LNCAP (cell line): Measurements from ENCODE around the gene SYPL1.
A peak's percentile ranks its signal among the peaks of the same experiment; 100 is the strongest.

ENCODE experiments used
- TF ChIP-seq, protein P1 (sequence below): fragments of 450-650 bp; IDR thresholded peaks from 2 replicates; pipeline ENCODE4 v1.5.1; 2017; ENCODE audit warnings: mild to moderate bottlenecking

SYPL1 gene

DNA sequence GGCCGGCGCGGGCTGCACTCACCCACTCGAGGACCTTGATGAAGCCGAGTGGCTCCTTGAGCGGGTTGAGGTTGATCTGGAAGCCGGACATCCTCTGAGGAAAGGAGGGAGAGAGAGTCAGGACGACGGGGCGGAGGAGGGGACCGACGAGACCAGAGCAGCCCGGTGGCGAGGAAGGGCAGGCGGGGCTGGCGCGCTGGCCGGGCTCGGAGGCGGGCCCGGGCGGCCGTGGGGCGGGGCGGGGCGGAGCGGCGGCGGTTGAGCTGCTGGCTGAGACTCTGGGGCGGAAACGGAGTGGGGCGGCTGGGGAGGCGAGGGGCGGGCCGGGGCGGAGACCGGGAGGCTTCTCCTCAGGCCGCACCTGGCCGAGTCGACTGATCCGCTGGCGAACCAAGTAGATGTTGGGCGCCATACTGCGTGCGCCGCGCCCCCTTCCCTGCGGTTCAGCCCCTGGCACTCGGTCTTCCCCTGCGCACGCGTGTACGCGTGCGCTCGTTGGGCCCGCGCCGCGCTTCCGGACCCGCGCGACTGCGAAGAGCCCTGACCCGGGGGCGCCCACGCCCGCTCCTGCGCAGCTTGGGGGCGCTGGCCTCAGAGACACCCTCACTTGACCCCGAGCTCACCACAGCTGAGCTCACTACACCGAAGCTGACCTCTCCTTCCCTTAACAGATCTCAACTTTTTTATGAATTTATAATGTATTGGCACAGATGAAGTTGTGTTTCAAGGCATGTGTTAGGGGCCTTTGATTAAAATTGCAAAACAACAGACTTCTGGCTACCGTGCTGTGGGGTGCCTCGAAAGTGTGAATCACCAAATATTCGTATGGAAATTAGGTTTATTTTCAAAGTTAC, at the start of gene SYPL1:
TSS of gene SYPL1 (minus strand) at position 195 of the 854 bp plus-strand sequence. CDS start at position 91, 104 bp downstream.
- TF ChIP-seq, protein P1, sequence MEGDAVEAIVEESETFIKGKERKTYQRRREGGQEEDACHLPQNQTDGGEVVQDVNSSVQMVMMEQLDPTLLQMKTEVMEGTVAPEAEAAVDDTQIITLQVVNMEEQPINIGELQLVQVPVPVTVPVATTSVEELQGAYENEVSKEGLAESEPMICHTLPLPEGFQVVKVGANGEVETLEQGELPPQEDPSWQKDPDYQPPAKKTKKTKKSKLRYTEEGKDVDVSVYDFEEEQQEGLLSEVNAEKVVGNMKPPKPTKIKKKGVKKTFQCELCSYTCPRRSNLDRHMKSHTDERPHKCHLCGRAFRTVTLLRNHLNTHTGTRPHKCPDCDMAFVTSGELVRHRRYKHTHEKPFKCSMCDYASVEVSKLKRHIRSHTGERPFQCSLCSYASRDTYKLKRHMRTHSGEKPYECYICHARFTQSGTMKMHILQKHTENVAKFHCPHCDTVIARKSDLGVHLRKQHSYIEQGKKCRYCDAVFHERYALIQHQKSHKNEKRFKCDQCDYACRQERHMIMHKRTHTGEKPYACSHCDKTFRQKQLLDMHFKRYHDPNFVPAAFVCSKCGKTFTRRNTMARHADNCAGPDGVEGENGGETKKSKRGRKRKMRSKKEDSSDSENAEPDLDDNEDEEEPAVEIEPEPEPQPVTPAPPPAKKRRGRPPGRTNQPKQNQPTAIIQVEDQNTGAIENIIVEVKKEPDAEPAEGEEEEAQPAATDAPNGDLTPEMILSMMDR: no peak; the same call in 1 of the 2 replicates

DNA sequence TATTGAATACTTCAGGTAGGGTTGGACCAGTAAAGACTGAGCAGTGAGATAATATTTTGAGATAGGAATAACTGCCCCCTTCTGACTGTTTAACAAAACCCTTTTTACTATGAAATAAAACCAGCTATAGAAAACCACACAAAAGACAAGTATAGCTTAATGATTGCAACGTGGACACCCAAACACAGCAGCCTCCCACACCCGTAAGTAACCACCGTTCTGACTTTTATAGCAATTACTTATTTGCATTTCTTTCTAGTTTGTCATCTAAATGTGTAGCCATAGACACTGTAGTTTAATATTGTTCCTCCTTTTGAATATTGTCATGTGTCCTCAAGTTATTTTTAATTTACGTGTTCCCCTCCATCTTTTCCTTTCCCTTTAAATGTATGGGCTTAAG, 42.9 kb upstream of the SYPL1 start:
- TF ChIP-seq, protein P1: no peak

DNA sequence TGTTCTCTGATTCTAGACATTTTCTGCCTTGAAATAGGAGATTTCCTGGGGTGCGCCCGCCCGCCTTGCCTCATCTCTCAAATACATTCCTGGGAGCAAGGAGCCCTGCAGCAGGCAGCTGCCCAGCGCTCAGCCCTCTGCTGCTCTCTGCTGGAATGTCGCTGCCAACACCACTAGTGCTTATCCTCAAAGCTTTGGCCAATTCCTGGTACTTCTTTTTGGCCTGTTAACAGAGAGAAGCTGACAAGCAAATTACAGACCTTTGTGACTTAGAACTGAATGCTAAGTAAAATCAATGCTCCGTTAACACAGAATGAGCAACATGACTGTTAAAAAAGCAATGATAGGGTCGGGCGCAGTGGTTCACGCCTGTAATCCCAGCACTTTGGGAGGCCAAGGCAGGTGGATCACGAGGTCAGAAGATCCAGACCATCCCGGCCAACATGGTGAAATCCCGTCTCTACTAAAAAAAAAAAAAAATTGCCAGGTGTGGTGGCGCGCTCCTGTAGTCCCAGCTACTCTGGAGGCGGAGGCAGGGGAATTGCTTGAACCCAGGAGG, 41.9 kb upstream of the SYPL1 start:
- TF ChIP-seq, protein P1: peak; percentile 93

DNA sequence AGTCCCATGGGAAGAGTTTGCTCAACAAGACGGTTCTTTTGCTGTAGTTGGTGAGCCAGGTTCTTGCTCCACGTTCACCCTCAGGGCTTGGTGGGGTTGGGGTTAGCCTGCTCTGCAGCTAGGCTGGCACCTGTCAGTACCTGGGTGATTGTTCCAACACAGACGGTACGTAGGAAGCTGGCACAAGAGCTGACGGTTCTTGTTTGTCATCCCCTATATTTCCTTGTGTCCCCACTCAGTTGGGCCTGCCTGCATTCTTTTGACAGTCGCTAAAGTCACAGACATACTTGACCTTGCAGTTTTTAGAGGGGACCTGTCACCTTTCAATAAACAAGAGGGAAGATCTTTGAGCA, 40.2 kb upstream of the SYPL1 start:
- TF ChIP-seq, protein P1: no peak

DNA sequence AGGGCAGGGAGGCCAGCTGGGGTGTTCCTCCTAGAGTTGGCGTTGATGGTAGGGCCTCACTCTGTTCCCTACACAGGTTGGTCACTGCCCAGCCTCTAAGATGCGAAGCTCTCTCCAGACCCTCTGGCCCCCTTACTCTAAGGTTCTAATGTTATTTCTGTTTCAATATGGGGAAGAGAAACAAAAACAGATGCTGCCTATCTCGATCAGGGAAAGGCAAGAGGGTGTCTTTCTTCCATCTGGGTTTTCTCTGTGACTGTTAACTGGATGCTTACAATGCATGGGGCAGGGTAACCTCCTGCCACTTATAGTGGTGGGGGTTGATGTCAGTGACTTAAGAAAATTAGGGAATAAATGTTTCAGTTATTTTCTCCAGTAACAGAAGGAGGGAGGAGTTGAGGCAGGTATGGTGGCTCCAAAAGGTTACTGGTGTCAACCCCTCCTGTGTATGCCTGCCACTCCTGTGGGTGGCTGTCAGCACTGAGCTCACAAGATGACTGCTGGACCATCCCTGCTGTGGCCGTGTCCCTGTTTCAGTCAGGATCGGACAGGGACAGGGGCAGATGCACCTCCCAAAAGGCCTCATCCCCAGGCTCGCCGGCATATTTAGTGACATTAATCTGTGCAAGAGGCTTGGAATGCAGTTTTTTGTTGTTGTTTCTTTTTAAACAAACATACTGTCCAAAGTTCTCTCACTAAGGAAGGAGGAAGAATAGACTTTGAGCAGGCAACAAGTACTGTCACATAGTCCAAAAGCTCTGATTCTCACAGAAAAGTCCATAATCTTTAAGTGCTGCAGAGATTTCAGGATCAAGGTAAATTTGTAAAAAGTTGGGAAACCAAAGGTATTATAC, 39.6 kb upstream of the SYPL1 start:
- TF ChIP-seq, protein P1: no peak

DNA sequence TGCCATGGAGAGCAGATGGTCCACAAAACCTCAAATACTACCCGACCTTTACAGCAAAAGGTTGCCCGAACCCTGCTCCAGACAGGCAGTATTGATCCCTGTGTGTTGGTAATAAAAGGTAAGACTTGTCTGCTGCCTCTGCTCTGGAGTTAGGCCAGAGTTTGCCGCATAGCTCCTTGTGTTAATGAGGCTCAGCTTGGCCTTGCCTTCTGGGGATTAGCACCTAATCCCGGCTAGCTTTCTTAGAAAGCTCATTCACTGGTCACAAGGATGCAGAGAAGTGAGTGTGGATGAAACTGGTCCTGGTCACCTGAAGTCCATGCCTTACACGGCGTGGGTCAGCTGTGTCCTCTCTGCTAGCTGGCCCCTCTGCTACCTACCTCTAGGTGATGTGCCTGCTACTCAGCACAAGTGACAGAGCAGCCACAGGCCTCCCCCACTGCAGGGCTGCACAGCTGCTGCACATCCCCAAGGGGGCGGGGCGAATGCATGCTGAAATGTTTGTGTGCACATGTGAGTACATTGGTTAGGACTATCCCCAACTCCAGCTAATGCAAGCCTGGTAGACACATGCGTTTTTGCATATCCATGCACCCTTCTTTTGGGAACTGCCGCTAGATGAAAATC, 31.7 kb upstream of the SYPL1 start:
- TF ChIP-seq, protein P1: no peak

DNA sequence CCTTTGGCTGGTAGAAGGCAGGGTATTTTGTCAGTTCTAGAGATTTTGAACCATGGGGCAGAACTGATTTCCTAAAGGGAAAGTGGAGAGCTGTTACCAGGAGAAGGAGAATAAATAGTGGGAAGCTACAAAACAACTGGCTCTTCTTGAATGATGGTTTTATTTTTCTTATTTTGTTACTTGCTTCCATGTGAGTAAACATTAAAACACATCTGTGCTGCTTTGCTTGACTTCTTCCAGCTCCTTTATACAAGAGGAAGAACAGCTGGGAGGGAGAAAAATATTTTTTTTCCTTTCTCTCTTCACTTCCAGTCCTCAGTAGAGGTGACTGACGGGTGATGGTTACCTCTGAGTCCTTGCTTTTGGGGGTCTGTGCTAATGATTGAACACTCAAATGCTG, 30.0 kb upstream of the SYPL1 start:
- TF ChIP-seq, protein P1: no peak
